ENCODE measurements around the gene PCNX2. TPM values are rescaled to one million over a fixed set of nuclear protein-coding genes. Genes with fewer than 3 reads are reported as not detected.

Gene PCNX2, protein sequence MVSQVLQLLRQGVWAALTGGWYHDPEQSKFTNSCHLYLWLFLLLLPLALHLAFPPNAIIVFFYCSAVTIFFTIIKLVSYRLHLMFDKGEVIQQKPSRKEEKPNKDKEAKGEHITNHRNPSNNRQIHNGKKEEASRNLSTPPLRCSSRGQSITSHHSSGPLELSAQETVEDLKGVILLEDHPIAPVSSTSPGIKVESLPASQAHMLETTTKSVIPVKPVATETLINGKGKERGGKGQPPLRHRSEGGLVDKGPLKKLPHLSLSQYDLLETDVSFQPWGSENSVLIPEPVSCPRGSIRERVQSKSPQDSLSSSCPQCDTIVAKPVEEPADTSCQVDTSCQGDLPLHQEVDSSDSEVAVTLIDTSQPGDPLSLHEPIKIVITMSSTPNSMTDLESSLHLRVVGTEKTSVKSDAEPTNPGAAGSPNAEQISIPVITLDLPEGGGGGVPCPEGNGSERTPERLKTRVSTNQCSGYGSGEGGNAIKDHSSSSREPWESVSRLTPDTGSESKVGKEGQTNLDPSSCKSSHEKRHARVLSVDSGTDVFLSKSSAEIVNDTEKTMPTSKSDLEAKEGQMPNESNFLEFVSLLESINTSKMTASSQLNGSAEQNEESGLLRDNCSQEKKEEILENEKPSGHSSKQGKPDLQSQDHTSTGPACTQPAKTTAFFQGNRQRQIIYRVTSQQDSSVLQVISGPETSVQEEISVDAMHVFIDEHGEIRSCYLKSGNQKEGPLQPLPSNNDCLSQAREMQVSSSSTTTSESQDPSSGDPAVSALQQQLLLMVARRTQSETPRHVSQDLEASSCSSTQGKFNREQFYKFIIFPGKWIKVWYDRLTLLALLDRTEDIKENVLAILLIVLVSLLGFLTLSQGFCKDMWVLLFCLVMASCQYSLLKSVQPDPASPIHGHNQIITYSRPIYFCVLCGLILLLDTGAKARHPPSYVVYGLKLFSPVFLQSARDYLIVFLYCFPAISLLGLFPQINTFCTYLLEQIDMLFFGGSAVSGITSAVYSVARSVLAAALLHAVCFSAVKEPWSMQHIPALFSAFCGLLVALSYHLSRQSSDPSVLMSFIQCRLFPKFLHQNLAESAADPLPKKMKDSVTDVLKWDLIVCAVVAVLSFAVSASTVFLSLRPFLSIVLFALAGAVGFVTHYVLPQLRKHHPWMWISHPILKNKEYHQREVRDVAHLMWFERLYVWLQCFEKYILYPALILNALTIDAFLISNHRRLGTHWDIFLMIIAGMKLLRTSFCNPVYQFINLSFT (N-terminal part only)
- total RNA-seq, result 13.2 and 15.1 TPM in 2 replicates

DNA sequence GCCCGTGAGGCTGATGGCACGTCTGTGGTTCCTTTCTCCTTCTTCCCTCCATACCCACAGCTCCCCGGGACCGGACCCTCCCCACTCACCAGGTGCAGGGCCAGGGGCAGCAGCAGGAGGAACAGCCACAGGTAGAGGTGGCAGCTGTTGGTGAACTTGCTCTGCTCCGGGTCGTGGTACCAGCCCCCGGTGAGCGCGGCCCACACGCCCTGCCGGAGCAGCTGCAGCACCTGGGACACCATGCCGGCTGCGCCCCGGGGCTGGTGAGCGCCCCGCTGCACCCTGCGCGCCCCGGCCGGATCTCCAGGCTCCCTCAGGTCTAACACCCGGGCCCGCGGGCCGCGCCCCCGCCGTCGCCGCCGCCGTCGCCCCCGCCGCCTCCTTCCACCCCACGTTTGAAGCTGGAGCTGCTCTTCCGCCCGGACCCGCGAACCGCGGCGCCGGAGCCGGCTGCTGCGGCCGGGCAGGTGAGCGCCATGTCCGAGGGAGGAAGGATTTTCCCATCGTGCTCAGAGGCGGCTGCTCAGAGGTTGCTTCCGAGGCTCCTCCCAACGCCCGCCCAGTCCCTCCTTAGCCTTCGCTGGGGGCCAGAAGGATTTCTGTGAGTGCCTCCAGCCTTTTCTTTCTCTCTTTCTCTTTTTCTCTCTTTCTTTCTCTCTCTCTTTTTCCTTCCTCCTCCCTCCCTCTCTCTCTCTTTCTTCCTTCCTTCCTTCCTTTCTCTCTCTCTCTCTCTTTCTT lies at the start of gene PCNX2:
PCNX2 (minus strand) TSS at position 489 of the 738 bp plus-strand sequence; CDS start at position 242, 247 bp downstream.

DNA sequence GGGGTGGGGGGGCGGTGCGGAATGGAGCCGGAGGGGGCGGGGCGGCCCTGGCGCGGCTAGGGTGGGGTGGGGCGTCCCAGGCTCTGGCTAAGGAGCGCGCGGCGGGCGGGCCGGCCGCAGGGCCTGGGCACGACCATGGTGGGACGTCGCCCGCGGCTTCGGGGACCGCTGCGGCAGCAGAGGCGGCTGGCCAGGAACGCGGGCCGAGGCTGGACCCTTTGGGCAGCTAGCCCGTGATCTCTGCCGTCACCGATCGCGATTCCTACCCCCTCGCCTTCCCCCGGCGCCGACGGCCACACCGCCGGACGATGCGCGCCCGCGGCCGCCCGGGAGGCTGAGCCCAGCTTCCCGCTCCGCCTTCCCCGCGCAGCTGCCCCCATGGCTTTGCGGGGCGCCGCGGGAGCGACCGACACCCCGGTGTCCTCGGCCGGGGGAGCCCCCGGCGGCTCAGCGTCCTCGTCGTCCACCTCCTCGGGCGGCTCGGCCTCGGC lies 32.2 kb upstream of the PCNX2 start, which contains the start of gene MAP3K21:
MAP3K21 (plus strand) TSS at position 74 of the 491 bp plus-strand sequence; CDS start at position 379, 305 bp downstream.

DNA sequence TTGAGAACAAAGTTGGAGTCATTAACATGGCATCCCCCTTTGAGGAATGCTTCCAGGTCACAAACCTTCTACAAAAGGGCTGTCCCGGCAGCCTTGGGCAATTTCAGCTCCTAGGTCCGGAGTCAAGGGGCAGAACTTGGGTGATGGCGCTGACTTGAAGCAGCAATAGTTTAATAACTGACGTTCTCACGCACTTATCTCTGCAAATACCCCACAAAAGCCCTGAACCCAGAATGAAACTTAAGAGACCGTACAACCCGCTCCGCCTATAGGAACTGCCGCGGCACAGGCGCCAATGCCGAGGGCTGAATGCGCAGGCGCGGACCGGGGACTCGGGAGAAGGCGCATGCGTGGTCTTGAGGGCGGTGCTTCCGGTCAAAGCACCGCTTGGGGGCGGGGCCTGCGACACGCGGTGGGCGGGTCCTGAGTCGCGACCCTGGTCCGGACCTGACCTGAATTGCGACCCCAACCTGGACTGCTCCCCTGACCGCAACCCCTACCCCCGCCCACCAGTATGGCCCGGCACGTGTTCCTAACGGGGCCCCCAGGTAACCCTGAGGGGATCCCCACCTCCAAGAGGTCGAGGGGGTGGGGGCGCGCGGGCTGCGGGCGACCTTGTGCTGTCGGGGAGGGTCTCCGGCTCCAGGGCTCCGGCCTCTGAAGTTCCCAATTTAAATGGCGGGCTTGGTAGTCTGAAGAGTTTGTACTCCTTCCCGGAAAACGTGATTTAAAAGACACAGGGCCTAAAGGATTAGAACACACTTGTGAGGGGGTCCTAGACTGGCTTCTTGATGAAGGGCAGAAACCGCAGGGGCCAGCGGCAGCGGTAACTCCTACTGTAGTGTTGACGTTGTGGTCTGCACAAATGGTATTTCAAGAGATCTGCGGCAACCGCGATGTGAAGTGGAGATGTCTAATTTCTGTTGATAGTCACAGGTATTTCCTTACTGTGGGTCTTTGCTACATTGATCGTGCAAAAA lies 345.0 kb downstream of the PCNX2 start, which contains the start of gene NTPCR:
NTPCR (plus strand) TSS at position 415 of the 980 bp plus-strand sequence; CDS start at position 515, 100 bp downstream.

Other genes starting within 250 kb of the PCNX2 start
- gene MAP3K21, start 32.0 kb upstream of the PCNX2 start, total RNA-seq, result not detected in 2 replicates

Measured in aortic smooth muscle cell (primary cell).